Hematopoietic multipotent progenitor cell (in vitro differentiated cells): ENCODE results near the gene PLEKHM2. TPM values are rescaled to one million over a fixed set of nuclear protein-coding genes. Genes with fewer than 3 reads are reported as not detected.
"Not testable (repeated sequence)": the region's sequence is repeated elsewhere in the genome, so short reads cannot be mapped to it uniquely, and the experiment has no call there.

Source experiments
- DNase-seq, 3 donors: peaks; one replicate each; pipeline ENCODE4 v3.0.0-alpha.2; 2011 to 2015; ENCODE audit warnings: low read depth in 2 of 3, low spot score in 2 of 3
- total RNA-seq: library from RNA; depleted of rRNA; stranded (reverse); fragments of >200 nt; gene quantifications from one replicate; pipeline ENCODE4 v1.2.3, GENCODE V29; 2012

The PLEKHM2 gene
- total RNA-seq, 1 donor: 63.8 TPM

GRCh38 chr1:15676688-15677661, 7.1 kb upstream of the PLEKHM2 start:
- no peak for DNase-seq

GRCh38 chr1:15678578-15678977, 5.5 kb upstream of the PLEKHM2 start:
- DNase-seq: no peak

GRCh38 chr1:15680131-15680530, 4.0 kb upstream of the PLEKHM2 start:
- no peak for DNase-seq

GRCh38 chr1:15680561-15681348, 3.4 kb upstream of the PLEKHM2 start:
- no peak for DNase-seq

- no peak for DNase-seq
Observed at GRCh38 chr1:15681349-15682292, 2.5 kb upstream of the PLEKHM2 start.

GRCh38 chr1:15682936-15683341, 1.2 kb upstream of the PLEKHM2 start:
- no peak for DNase-seq

- no peak for DNase-seq
Observed at GRCh38 chr1:15683345-15684039, 628 bp upstream of the PLEKHM2 start.

- DNase-seq: peak in 2 of 3 donors; percentile 53 to 66
Observed at GRCh38 chr1:15684468-15685291, 560 bp downstream of the PLEKHM2 start.

GRCh38 chr1:15685820-15686219, 1.7 kb downstream of the PLEKHM2 start:
- no peak for DNase-seq

- no peak for DNase-seq
Observed at GRCh38 chr1:15687446-15687845, 3.3 kb downstream of the PLEKHM2 start.

GRCh38 chr1:15690317-15690716, 6.2 kb downstream of the PLEKHM2 start:
- DNase-seq: no peak

- no peak for DNase-seq
Observed at GRCh38 chr1:15691434-15692032, 7.4 kb downstream of the PLEKHM2 start.

GRCh38 chr1:15692121-15692682, 8.1 kb downstream of the PLEKHM2 start:
- no peak for DNase-seq

GRCh38 chr1:15693371-15693770, 9.3 kb downstream of the PLEKHM2 start:
- DNase-seq: no peak

- peak in 2 of 3 donors; percentile 69 to 81 for DNase-seq
Observed at GRCh38 chr1:15696956-15697521, 12.9 kb downstream of the PLEKHM2 start.

- no peak for DNase-seq
Observed at GRCh38 chr1:15698201-15698600, 14.1 kb downstream of the PLEKHM2 start.

GRCh38 chr1:15699321-15699720, 15.2 kb downstream of the PLEKHM2 start:
- not testable (repeated sequence) for DNase-seq

GRCh38 chr1:15700508-15700907, 16.4 kb downstream of the PLEKHM2 start:
- no peak for DNase-seq
